IPS DF 19.7 (cell line): ENCODE measurements around the gene SMIM28.
"Not testable (repeated sequence)": the region's sequence is repeated elsewhere in the genome, so short reads cannot be mapped to it uniquely, and the experiment has no call there.

Experiments
- DNase-seq: peaks from one replicate; pipeline ENCODE4 v3.0.0-alpha.2; 2013; ENCODE audit warnings: low read depth, low spot score

Gene SMIM28

DNA sequence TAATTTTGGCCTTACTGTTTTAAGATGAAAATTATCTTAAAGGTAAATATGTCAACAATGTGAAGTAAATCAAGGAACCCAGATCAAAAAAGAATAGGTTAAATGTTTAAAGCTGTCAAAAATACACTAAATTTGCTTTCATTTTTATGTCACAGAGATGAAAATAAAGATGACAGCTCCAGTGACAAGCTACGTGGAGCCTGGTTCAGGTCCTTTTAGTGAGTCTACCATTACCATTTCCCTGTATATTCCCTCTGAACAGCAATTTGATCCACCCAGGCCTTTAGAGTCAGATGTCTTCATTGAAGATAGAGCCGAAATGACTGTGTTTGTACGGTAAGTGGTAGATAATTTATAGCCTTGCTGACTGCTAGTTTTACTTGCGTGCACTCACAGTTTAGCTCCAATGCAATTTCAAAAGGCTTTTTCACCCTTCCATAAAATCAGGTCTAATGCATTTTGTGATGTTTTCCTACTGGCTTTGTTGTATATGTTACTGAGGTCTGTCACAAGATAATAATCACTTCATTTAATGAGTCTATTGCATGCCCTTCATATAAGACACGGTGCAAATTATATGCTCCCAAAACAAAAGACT, 28.2 kb downstream of the SMIM28 start:
- DNase-seq: no peak

DNA sequence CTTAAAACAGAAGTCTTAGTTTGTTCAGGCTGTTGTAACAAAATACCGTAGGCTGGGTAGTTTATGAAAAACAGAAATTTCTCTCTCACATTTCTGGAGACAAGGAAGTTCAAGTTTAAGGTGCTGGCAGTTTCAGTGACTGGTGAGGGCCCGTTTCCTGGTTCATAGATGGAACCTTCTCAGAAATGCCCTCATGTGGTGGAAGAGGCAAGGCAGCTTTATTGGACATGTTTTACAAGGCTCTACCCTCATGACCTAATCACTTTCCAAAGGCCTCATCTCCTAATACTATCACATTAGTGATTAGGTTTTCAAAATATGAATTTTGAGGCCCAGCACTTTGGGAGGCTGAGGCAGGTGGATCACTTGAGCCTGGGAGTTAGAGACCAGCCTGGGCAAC, 28.7 kb downstream of the SMIM28 start:
- no peak for DNase-seq

DNA sequence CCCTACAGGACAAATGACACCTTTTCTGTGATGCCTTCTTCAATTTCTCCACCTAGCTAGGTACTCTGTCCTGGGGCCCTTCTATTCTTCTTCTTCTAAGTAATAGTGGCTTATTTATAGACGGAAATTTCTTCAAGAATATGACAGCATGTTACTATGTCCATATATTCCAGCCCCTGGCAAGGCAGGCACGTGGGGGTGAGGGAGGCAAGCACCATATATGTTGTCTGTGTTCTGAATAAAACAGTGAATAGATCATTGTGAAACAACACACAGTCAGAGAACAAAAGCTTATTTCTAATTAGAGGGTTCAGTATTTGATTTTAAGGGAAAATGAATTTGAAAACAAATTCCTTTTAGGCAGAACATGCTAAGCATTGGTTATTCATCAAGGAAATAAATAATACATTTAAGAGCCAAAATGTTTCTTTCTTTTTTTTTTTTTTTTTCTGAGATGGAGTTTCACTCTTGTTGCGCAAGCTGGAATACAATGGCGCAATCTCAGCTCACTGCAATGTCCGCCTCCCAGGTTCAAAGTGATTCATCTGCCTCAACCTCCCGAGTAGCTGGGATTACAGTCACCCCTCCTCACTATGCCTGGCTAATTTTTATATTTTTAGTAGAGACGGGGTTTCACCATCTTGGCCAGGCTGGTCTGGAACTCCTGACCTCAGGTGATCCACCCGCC, 32.5 kb downstream of the SMIM28 start:
- DNase-seq: no peak

DNA sequence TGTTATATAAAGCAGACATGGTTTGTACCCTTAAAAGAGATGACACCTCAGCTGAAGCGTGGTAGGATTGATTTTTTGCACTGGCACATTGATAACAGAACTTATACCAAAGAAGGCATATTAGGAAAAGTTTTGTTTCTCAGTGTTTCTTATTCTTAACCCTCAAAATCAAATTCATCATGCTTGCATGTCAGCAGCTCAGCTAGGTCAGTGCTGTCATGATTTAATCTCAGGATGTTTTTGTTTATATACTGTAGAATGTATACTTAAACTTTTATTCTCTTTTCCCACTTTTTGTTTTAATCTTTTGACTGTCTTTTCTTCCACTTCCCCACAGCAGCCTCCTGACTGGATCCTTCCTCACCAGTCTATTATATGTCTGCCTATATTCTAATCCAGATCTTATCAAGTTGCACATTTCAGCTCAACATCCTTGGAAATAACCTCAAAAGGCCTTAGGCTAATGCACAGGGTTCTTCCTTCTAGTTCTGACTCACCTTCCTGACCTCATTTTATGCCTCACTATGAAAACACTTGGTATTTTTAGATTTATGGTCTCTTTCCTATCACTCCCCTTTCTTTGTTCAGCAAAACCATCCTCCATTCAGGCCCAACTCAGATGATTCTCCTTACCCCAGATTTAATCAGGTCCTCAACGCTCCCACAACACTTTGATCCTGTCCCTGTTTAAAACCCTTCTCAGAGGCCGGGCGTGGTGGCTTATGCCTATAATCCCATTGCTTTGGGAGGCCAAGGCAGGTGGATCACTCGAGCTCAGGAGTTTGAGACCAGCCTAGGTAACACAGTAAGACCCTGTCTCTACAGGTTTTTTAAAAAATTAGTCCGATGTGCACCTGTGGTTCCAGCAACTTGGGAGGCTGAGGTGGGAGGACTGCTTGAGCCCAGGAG, 33.5 kb downstream of the SMIM28 start:
- DNase-seq: no peak

DNA sequence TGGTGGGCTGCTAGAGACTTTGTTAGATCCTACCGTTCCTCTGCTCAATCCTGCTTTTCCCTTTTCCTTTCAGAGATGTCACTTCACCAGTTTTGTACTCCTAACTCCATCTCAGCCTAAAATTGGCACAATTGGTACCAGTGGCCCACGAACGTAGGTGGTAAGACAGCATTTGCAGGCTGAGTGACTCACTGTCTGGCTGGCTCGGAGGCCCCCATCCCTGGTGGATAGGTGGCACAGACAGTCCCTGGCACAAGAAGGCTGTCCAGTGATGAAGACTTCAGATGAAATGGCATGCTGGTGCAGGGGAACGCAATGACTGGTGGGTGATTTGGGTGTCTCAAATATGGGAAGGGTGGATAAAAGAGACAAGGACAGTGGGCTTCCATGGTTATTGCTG, 37.4 kb downstream of the SMIM28 start:
- DNase-seq: no peak

DNA sequence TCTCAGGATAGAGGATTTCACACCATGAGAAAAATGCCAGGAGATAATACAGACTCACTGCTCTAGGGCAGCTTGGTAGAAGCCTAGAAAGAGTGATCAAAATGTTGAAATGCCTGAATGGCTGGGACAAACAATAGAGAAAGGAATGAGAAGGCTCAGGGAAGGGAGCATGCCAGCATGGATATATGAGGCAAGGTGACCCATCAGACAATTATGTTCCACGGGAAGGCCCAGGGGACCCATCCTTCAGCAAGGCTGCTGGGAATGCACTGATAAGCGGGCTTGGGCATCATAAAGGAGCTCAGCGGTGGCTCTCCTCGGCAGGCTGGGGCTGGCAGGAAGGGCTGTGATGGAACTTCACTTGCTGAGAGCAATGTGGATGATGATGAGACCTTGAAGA, 38.5 kb downstream of the SMIM28 start:
- no peak for DNase-seq

DNA sequence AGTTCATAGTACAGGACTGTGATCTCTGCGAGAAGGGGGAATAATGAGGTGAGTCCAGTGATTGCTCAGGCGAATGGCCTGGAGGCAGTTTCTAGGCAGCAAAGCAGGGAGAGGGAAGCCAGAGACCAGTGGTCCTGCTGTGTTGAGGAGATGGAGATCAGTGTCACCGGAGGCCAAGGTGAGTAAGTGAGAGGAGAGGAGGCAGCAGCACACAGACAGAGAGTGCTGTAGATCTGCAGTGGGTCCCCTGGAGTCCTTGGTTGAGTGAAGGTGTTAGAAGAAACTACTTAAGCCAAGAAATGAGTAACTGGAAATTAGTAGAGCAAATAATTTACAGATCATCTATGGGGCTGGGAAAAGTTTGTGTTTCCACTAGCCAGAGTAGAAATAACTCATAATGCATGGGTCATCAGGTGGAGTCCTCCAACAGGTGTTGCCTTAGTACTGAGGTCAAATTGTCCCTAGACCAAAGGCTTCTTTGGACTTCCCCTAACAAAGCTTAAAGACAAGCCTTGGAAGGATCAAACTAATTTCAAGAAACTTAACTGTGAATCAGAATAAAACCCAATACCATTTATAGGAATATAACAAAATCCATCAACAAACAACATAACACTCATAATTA, 39.9 kb downstream of the SMIM28 start:
- DNase-seq: no peak

DNA sequence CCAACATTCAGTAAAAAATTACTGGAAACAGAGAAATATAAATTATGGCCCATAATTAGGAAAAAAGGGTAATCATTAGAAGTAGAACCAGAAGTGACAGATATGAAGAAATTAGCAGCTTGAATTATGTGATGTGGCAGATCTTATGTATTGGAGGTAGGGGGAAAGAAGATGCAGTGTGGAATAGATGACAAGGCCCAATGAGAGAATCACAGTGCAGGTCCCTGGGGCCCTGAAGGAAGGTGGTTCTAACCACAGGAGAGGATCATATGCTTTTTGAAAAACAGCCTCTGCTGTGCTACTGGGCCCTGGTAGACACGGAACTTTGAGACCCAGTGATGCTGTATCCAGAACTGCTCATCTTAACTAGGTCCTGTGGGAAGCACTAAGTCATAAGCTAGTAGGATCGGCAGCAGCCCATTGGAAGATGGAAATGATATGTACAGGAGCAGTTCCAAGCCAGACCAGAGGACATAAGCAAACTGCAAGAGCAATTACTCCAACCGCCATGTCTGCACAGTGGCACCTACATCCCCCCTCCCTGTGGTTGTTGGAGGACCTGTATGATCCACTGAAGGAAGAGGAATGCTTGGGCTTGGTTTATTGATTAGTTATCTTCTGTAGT, 40.5 kb downstream of the SMIM28 start:
- DNase-seq: no peak

DNA sequence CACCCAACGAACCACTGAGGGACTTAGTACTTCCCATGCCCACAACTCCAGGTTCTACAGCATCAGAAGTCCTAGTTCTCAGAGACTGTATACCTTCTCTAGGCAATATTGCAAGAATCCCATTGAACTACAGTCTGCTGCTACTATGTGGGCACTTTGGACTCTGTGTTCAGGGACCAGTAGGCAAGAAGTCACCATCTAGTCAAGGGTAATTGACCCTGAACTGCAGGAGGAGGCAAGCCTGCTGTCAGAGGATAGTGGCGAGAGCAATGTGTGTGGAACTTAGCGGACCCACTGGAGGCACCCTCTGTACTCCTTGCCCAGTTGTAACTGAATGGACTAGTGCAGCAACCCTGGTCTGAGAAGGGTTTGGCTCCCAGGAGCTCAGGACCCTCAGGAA, 42.1 kb downstream of the SMIM28 start:
- DNase-seq: no peak

DNA sequence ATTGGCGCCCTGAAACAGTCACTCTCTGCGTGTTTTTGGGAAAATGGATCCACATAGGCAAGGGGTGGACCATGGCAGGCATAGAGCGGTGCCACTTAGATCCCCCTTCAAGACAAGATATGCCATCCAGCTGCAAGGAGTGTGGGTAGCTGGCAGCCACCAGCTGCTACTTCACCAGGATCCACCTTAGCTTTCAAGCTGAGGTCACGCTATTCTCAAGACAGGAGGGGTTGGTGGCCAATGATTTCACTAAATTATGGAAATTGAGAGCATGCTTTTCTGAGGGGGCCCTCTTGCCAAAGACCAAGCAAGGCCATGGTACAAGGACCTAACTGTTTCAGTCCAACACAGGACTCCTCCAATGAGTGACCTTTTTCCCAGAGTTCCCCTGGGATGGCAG, 42.7 kb downstream of the SMIM28 start:
- no peak for DNase-seq

DNA sequence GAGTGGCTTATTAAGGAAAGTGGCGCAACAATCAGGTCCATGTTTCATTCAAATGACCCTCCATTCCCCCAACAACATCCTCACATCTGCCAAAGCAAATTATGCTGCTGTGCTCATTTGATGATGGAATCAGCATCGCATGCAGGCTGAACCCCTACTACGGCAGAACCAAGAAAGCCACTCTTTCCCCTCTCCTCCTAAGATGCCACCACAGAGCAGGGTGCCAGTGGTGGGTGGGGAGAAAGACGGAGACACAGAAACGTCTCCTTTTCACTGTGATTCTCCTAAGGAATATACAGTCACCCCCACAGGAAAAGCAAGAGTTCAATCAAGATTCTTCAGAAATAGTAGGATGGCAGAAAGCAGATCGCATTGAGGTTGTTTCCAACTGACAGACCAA, 43.4 kb downstream of the SMIM28 start:
- DNase-seq: no peak

DNA sequence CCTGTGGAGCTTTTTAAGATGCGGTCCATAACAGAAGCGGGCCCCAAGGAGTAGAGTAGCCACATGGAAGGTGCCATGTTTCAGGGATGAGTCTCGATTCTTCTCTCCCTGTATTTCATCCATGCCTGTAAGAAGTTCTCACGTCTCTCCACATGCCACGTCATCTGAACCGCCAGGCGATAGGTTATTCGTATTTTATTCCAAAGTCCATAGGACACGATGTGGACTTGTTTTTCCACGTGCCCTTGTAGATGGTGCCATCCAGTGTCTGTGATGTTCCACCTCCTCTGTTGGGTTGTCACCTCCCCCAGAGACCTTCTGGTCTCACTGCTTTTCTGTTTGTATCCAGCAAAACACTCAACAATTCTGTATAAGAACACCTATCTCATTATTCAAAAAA, 43.9 kb downstream of the SMIM28 start:
- DNase-seq: no peak

DNA sequence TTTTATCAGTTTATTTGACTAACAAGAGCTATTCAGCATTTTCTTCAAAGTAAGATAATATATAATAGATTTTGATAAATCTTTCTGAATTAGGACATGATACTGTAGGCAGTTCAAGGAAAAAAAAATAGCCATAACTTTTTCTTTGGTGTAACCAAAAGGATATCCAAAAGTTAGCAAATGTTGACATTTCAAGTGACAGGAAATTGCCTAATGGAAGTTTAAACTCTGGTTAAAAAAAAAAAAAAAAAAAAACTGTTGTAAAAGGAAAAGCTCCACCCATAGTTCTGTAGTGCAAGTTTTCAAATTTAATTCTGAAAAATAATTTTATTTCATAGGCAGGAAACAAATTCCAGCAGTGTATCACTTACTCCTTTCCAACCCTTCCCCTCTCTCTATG, 45.2 kb downstream of the SMIM28 start:
- no peak for DNase-seq

DNA sequence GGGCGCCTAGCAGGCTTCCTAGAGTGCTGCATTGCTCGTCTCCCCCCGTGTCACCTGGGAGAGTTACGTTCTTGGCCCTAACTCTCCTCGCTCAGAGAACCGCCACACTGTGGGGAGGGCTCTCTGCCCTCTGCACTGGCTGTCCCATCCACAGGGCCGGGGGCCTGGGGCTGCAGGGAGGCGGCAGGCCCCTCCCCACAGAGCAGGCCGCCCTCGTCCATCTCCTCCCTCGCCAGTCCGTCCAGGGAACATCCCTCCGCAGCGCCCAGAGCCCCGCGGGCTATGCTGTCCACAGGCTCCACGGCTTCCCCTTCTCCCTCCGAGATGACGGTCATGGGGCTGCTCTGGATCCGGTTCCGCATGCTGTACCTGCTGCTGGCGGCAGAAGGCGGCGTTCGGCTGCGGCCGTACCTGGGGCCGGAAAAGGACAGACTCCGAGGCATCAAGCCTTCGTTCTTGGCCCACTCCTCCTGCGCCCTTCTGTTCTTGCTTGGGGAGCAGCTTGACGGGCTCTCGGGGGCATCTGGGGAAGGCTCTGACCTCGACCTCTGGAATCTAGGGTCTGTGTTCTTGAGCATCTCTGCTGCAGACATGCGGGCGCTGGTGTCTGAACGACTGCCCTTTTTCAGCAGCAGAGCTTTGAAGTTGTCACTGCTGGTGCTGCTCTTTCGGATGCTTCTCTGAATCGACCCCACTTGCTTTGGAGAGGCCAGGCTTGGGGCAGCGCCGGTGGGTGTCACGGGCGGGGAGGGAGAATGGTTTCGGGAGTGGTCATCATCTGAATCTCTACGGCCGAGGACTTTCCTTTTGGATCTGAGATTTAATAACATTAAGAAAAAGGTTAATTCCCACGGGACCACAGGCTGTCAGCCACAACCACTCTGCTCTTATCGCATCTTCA, 46.5 kb downstream of the SMIM28 start:
- DNase-seq: no peak

DNA sequence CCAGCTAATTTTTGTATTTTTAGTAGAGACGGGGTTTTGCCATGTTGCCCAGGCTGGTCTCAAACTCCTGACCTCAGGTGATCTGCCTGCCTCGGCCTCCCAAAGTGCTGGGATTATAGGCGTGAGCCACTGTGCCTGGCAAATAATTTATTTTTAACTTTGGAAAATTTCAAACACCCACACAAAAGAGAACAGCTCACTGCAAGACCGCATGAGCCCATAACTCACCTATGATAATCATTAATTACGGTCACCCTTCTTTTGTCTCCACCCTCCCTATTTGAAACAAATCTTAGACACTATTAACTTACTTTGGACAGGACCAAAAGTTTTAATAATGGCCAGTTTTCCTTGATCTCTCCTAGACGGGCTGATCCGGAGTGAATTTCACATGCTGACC, 47.6 kb downstream of the SMIM28 start:
- not testable (repeated sequence) for DNase-seq

DNA sequence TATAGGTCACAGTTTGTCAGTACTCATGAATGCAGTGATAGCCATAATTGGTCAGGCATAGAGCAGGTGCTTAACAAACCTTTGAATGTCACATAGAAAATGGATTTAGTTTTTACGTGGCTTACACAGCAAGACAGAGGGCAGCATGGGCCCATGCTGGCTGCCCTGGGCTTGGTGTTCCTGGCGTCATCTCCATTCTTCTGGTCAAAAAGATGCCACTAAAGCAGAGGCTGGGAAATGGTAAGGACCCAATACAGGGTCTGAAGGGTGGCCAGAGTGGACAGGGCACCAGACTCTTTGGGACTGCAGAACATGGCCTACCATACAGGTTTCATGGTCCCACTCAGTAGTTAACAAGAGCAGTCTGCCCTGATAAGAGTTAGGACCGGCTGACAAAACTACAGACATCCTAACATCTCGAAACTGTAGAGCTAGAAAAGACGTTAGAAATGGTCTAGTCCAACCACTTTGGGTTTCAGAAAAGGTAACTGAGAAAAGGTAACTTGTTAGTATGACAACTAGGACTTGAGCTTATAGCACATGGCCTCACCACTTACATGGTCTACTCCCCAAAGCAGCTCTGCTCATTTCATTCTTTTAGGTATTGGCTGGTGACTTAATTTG, 48.9 kb downstream of the SMIM28 start:
- DNase-seq: no peak

DNA sequence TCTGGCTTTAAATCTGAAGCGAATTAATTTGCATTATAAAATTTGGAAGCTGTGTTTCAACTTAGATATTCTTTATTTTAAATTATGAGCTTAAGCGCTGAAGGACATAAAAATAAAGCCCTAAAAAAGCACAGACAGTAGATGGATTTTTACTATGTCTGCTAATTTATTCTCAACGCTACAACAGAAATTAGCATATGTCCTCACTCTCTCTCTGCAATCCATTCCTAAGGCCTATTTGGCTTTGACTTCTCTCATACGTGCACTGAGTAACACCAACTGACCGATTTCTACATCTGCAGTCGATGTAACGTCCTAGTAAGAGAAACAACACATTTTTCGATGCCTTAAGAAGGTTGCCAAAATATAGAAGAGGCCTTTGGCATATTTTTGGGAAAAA, 50.0 kb downstream of the SMIM28 start:
- no peak for DNase-seq

DNA sequence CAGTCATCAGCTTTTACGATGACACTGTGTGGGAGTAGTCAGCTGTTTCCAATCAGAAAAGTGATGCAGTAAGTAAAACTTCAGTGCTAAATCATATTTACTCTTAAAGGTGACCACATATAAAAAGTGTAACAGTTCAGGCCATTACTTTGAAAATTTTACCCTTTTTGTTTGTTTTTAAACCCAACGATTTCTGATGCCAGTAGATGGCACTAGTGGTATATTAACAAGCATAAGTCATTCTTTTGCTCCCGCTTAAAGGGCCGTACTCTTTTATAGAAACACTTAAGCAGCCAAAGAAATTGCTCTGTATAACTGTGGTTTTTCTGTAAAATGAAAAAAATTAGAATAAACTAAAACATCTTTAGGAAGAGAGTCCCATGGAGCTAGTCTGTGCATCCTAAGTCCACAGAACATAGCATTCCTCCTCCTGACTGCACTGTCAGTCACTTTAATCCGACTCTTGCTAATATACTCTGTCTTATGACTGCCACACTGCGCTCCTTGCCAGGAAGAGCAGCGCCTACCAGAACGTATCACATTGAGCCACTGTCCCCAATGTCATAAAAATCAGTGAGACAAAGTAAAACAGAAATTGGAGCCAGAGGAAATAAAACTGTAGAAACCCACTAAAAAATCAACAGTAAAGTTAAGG, 51.4 kb downstream of the SMIM28 start:
- no peak for DNase-seq

DNA sequence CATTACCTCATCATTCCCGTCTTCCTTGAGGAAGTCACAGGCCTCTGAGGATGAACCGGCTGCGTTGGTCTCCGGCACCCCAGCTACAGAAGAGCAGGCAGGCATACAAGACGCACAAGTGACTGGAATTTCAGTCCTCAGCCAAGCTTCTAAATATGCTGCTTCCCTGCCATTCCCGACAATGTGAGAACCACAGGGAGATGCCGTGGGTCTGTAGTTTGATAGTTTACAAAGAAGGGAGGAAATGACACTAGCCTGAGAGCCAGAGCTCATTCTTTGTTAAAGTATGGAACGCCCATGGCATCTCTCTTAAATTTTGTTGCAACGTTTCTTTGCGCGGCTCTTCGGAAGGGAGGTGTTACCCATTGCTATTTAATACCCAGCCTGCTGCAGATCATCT, 52.1 kb downstream of the SMIM28 start:
- no peak for DNase-seq
